HepG2 (cell line): ENCODE measurements around the gene TMEM270. TPM values are rescaled to one million over a fixed set of nuclear protein-coding genes. Genes with fewer than 3 reads are reported as not detected.

ENCODE experiments used
- ATAC-seq: fragments of 200-7000 bp; cut with Tn5 transposase; 3 replicates; pipeline ENCODE4 v1.9.1; 2020; ENCODE audit warnings: mild to moderate bottlenecking, moderate library complexity
- BruUV-seq: library from RNA; stranded (reverse); fragments of 400-500 nt; replicated peaks from 2 replicates; lab custom pipeline; 2021; lab: Mats Ljungman, UMichigan
- CTCF ChIA-PET: fragments of 300-600 bp; formaldehyde crosslinking; extraction: SDS; loops from one replicate; lab custom pipeline; 2021; ENCODE audit warnings: low total read pairs, inconsistent platforms, low intra/inter-chr PET ratio; lab: Yijun Ruan, JAX
- POLR2A ChIA-PET: fragments of 350-600 bp; sonication (Branson Sonifier 250); formaldehyde crosslinking; loops from one replicate; lab custom pipeline; 2020; ENCODE audit warnings: antibody characterized with exemption, inconsistent platforms; lab: Yijun Ruan, JAX
- DNase-seq: peaks from one replicate; pipeline ENCODE4 v3.0.0-alpha.2; 2015; ENCODE audit warnings: low spot score
- FAIRE-seq: peaks from 3 replicates; lab custom pipeline; 2011; peaks lifted over from hg19 to GRCh38; lab: Jason Lieb, UNC
- H2AFZ ChIP-seq: one replicate; pipeline ENCODE4 v1.6.1; 2011; ENCODE audit warnings: low read length, inconsistent platforms
- H3K27ac ChIP-seq: fragments of 300-600 bp; 3 replicates; pipeline ENCODE4 v1.8.0; 2011; ENCODE audit warnings: mixed run types, mild to moderate bottlenecking, mixed read lengths, low read length, inconsistent platforms; ENCODE audit not compliant: insufficient read depth; ENCODE audit errors: extremely low read length
- H3K27me3 ChIP-seq, 2 experiments: fragments of 200-600 bp in 1 of 2; 2 replicates in 1 of 2; 3 replicates in 1 of 2; pipeline versions ENCODE4 v1.6.0 to v1.8.0; 2011; ENCODE audit warnings: low read length in 2 of 2, mild to moderate bottlenecking in 2 of 2, moderate library complexity in 2 of 2, inconsistent platforms in 1 of 2; ENCODE audit not compliant: insufficient read depth in 2 of 2, control insufficient read depth in 1 of 2
- H3K36me3 ChIP-seq, 2 experiments: fragments of 200-600 bp in 1 of 2; replicated peaks in 1 of 2; 2 replicates in 1 of 2; 3 replicates in 1 of 2; pipeline versions ENCODE4 v1.5.1 to v1.8.0; 2011; ENCODE audit warnings: low read length in 2 of 2, inconsistent platforms in 1 of 2; ENCODE audit not compliant: insufficient read depth in 2 of 2, control insufficient read depth in 1 of 2
- H3K4me1 ChIP-seq: 2 replicates; pipeline ENCODE4 v1.5.1; 2012; ENCODE audit warnings: low read length, inconsistent platforms; ENCODE audit not compliant: insufficient read depth
- H3K4me2 ChIP-seq: 2 replicates; pipeline ENCODE4 v1.6.0; 2011; ENCODE audit warnings: low read depth, low read length, inconsistent platforms
- H3K4me3 ChIP-seq, 3 experiments: fragments of 200-600 bp in 1 of 3; sonication (generic), shearing (Covaris generic) in 1 of 3; replicated peaks in 1 of 3; 2 replicates each; pipeline ENCODE4 v1.5.1; 2011 to 2016; ENCODE audit warnings: low read length in 3 of 3, inconsistent platforms in 2 of 3, low read depth in 2 of 3, mild to moderate bottlenecking in 2 of 3, control low read depth in 1 of 3, mixed read lengths in 1 of 3; ENCODE audit not compliant: insufficient read depth in 1 of 3
- H3K79me2 ChIP-seq: one replicate; pipeline ENCODE4 v1.6.1; 2011; ENCODE audit warnings: low read length, inconsistent platforms; ENCODE audit not compliant: insufficient read depth
- H3K9ac ChIP-seq: 2 replicates; pipeline ENCODE4 v1.6.0; 2011; ENCODE audit warnings: mild to moderate bottlenecking, low read depth, low read length, inconsistent platforms; ENCODE audit not compliant: insufficient read depth
- H3K9me3 ChIP-seq: 2 replicates; pipeline ENCODE4 v1.5.1; 2012; ENCODE audit warnings: mild to moderate bottlenecking, low read length
- H4K20me1 ChIP-seq: 2 replicates; pipeline ENCODE4 v1.6.0; 2011; ENCODE audit warnings: inconsistent platforms, mild to moderate bottlenecking, low read length, moderate library complexity; ENCODE audit not compliant: insufficient read depth
- BRCA1 ChIP-seq: sonication (generic); formaldehyde crosslinking; IDR thresholded peaks from 2 replicates; pipeline ENCODE4 v1.4.0; 2020; ENCODE audit warnings: missing genetic modification reagents
- DNMT3B ChIP-seq: conservative IDR thresholded peaks from 2 replicates; pipeline ENCODE4 v1.6.1; 2016; ENCODE audit warnings: missing biosample characterization, control low read depth
- EP300 ChIP-seq, 3 experiments: sonication (generic) in 1 of 3; formaldehyde crosslinking in 1 of 3; IDR thresholded peaks; 2 replicates each; pipeline versions ENCODE4 v1.5.1 to v1.6.1; 2011 to 2020; ENCODE audit warnings: low read depth in 2 of 3, low read length in 2 of 3, borderline replicate concordance in 1 of 3, improper control_type of control experiment in 1 of 3, mild to moderate bottlenecking in 1 of 3, missing genetic modification reagents in 1 of 3, moderate library complexity in 1 of 3
- RAD21 ChIP-seq: fragments of 450-650 bp; formaldehyde crosslinking; IDR thresholded peaks from 2 replicates; pipeline ENCODE4 v1.5.0; 2020; ENCODE audit warnings: mild to moderate bottlenecking
- REST ChIP-seq, 2 experiments: IDR thresholded peaks; 2 replicates each; pipeline ENCODE4 v1.6.1; 2011 to 2012; ENCODE audit warnings: low read length in 2 of 2, borderline replicate concordance in 1 of 2, low read depth in 1 of 2, mild to moderate bottlenecking in 1 of 2, moderate library complexity in 1 of 2
- SCMH1 ChIP-seq: sonication (generic); formaldehyde crosslinking; IDR thresholded peaks from 2 replicates; pipeline ENCODE4 v1.9.0; 2021; ENCODE audit warnings: missing genetic modification reagents, mild to moderate bottlenecking, borderline replicate concordance
- SP4 ChIP-seq: sonication (generic); formaldehyde crosslinking; IDR thresholded peaks from 2 replicates; pipeline ENCODE4 v1.8.1; 2023; ENCODE audit warnings: mild to moderate bottlenecking, missing genetic modification reagents
- UBTF ChIP-seq: sonication (generic); formaldehyde crosslinking; IDR thresholded peaks from 2 replicates; pipeline ENCODE4 v1.4.0; 2020; ENCODE audit warnings: mild to moderate bottlenecking, missing genetic modification reagents
- ZNF20 ChIP-seq: sonication (generic); formaldehyde crosslinking; IDR thresholded peaks from 2 replicates; pipeline ENCODE4 v1.4.0; 2020; ENCODE audit warnings: mild to moderate bottlenecking, moderate library complexity, missing genetic modification reagents
- ZNF7 ChIP-seq: IDR thresholded peaks from 2 replicates; pipeline ENCODE4 v1.6.1; 2016; ENCODE audit warnings: missing biosample characterization, missing genetic modification reagents
- ZNF737 ChIP-seq: sonication (generic); formaldehyde crosslinking; IDR thresholded peaks from 2 replicates; pipeline ENCODE4 v1.5.0; 2020; ENCODE audit warnings: missing genetic modification reagents, mild to moderate bottlenecking, borderline replicate concordance
- WGBS: methylation state at CpG from one replicate; pipeline ENCODE4 v1.1.6; 2017; ENCODE audit warnings: low lambda C conversion rate; 5-methylcytosine and 5-hydroxymethylcytosine counted together
- in situ Hi-C: cut with HindIII; loops from 2 replicates; pipeline ENCODE4 v1.10.0; 2017; ENCODE audit warnings: low pct_unique_long_range_greater_than_20kb; ENCODE audit not compliant: extremely low pct_ligation_motif_present
- intact Hi-C: fragments of 100-400 bp; cut with micrococcal nuclease; formaldehyde crosslinking; loops from one replicate; pipeline ENCODE4 v1.10.0; 2022; ENCODE audit not compliant: unreplicated experiment
- polyA plus RNA-seq, 8 experiments: library from polyadenylated mRNA; depleted of rRNA in 3 of 8; stranded (reverse) in 7 of 8; unstranded in 1 of 8; fragments of >200 nt; fragmentation: Illumina TruSeq in 4 of 8; extraction: Trizol in 4 of 8; gene quantifications; 2 replicates each; pipeline versions ENCODE4 v1.2.1 to v1.2.3, GENCODE V29; 2011 to 2016; ENCODE audit warnings: low read depth in 4 of 8, missing spikeins in 1 of 8, mixed read lengths in 1 of 8; ENCODE audit not compliant: insufficient read depth in 1 of 8
- total RNA-seq, 5 experiments: library from RNA; depleted of rRNA; stranded (reverse); fragments of >200 nt; fragmentation: Illumina TruSeq; extraction: Trizol; gene quantifications; 2 replicates each; pipeline ENCODE4 v1.2.3, GENCODE V29; 2016; ENCODE audit warnings: low read depth in 1 of 5

TMEM270 gene
- total and polyA plus RNA-seq, 2 of the 13 experiments (the other 11 are each of a cell fraction or from before 2014, with no cell fraction given) = not detected

GRCh38 chr7:73817121-73817520, 43.8 kb upstream of the TMEM270 start:
- DNase-seq = no peak

More at GRCh38 chr7:73817121-73817520, 43.8 kb upstream of the TMEM270 start:
- Histone ChIP-seq H4K20me1 (no peaks in the 10 kb centered on the region), H2AFZ (no peak overlapping the region), H3K4me1 (no peaks in the 10 kb centered on the region), H3K27me3 (no peaks in the 10 kb centered on the region), H3K79me2 (no peaks in the 10 kb centered on the region), H3K27ac (no peak overlapping the region), H3K9me3 (no peaks in the 10 kb centered on the region), H3K36me3 (no peaks in the 10 kb centered on the region), H3K4me2 (no peak overlapping the region), H3K4me3 (no peak overlapping the region), H3K9ac (no peak overlapping the region)
- no TSS peak for BruUV-seq
- ChIA-PET CTCF (no interaction called here), POLR2A (no interaction called here)
- intact Hi-C loops = no loop called here
- no peak for TF ChIP-seq EP300 (IDR thresholded peaks at IDR 0.05; ENCODE audit: low read depth in 2 of 2, low read length in 2 of 2)
- TF ChIP-seq EP300 (CRISPR knock-in tag; IDR thresholded peaks at IDR 0.05; ENCODE audit: borderline replicate concordance) = no peak
- no peak for TF ChIP-seq SCMH1
- TF ChIP-seq RAD21 (CRISPR knock-in tag) = no peak
- TF ChIP-seq REST (IDR thresholded peaks at IDR 0.05; ENCODE audit: borderline replicate concordance in 1 of 2, low read depth in 1 of 2, low read length in 2 of 2) = no peak
- TF ChIP-seq ZNF7 (CRISPR knock-in tag) = no peak
- no peak for TF ChIP-seq UBTF (CRISPR knock-in tag)
- TF ChIP-seq ZNF737 (CRISPR knock-in tag) = no peak
- no peak for TF ChIP-seq ZNF20 (CRISPR knock-in tag)
- TF ChIP-seq BRCA1 = no peak
- no peak for TF ChIP-seq DNMT3B
- TF ChIP-seq SP4 (CRISPR knock-in tag) = no peak
- ATAC-seq (no peak), FAIRE-seq (no peak)
- WGBS = 79% methylated on average over 6 of the region's 6 CpGs
- in situ Hi-C loops = no loop called here
